K562 (cell line): ENCODE data around the gene RAD21L1. TPM values are rescaled to one million over a fixed set of nuclear protein-coding genes. Genes with fewer than 3 reads are reported as not detected.
"Not testable (repeated sequence)": the region's sequence is repeated elsewhere in the genome, so short reads cannot be mapped to it uniquely, and the experiment has no call there.

Experiments
- ATAC-seq: fragments of 200-7000 bp; cut with Tn5 transposase; 3 replicates; pipeline ENCODE4 v1.9.1; 2020; ENCODE audit warnings: moderate library complexity
- BruUV-seq: library from RNA; stranded (reverse); fragments of 400-500 nt; replicated peaks from 2 replicates; lab custom pipeline; 2021; lab: Mats Ljungman, UMichigan
- CTCF ChIA-PET: fragments of 300-600 bp; formaldehyde crosslinking; extraction: SDS; loops from one replicate; lab custom pipeline; 2021; ENCODE audit warnings: low intra/inter-chr PET ratio; lab: Yijun Ruan, JAX
- POLR2A ChIA-PET: fragments of 300-600, 350-650 bp; sonication (Branson Sonifier 250); formaldehyde crosslinking; extraction: SDS; loops from one replicate; lab custom pipeline; 2021; ENCODE audit warnings: antibody characterized with exemption, inconsistent platforms; lab: Yijun Ruan, JAX
- DNase-seq, 4 experiments: peaks; one replicate each; pipeline versions ENCODE4 v3.0.0 to v3.0.0-alpha.2; 2011 to 2018; ENCODE audit warnings: low spot score in 3 of 4, mixed read lengths in 3 of 4; ENCODE audit errors: extremely low read depth in 1 of 4
- FAIRE-seq: peaks from 2 replicates; lab custom pipeline; 2011; peaks lifted over from hg19 to GRCh38; lab: Jason Lieb, UNC
- H2AFZ ChIP-seq: 2 replicates; pipeline ENCODE4 v1.6.0; 2011; ENCODE audit warnings: low read depth, low read length, control low read depth, inconsistent platforms
- H3K27ac ChIP-seq: fragments of 200-600 bp; 3 replicates; pipeline ENCODE4 v1.8.0; 2011; ENCODE audit warnings: low read depth, mild to moderate bottlenecking, control low read depth, inconsistent platforms, low read length, moderate library complexity, mixed read lengths; ENCODE audit errors: extremely low read depth
- H3K27me3 ChIP-seq, 2 experiments: fragments of 300-600 bp in 1 of 2; 2 replicates in 1 of 2; 3 replicates in 1 of 2; pipeline versions ENCODE4 v1.6.0 to v1.8.0; 2011; ENCODE audit warnings: inconsistent platforms in 2 of 2, low read length in 2 of 2, mild to moderate bottlenecking in 1 of 2, mixed read lengths in 1 of 2, moderate library complexity in 1 of 2; ENCODE audit not compliant: control insufficient read depth in 2 of 2, insufficient read depth in 2 of 2
- H3K36me3 ChIP-seq: fragments of 300-600 bp; 3 replicates; pipeline ENCODE4 v1.8.0; 2011; ENCODE audit warnings: mild to moderate bottlenecking, low read length, inconsistent platforms; ENCODE audit not compliant: control insufficient read depth, insufficient read depth
- H3K4me1 ChIP-seq, 2 experiments: fragments of 200-600 bp in 1 of 2; replicated peaks in 1 of 2; 2 replicates in 1 of 2; 3 replicates in 1 of 2; pipeline versions ENCODE4 v1.5.1 to v1.8.0; 2011; ENCODE audit warnings: inconsistent platforms in 2 of 2, low read length in 2 of 2, mild to moderate bottlenecking in 1 of 2, mixed read lengths in 1 of 2, moderate library complexity in 1 of 2; ENCODE audit not compliant: control insufficient read depth in 2 of 2, insufficient read depth in 2 of 2
- H3K4me2 ChIP-seq: 2 replicates; pipeline ENCODE4 v1.6.1; 2011; ENCODE audit warnings: low read length, control low read depth, inconsistent platforms, mixed read lengths; ENCODE audit not compliant: insufficient read depth
- H3K4me3 ChIP-seq: fragments of 200-600 bp; sonication (generic), shearing (Covaris generic); 2 replicates; pipeline ENCODE4 v1.5.1; 2016; ENCODE audit warnings: control low read depth, inconsistent platforms
- H3K79me2 ChIP-seq: fragments of 200-600 bp; 3 replicates; pipeline ENCODE4 v1.8.0; 2011; ENCODE audit warnings: low read length, inconsistent platforms; ENCODE audit not compliant: control insufficient read depth, insufficient read depth
- H3K9ac ChIP-seq, 2 experiments: 2 replicates each; pipeline versions ENCODE4 v1.6.0 to v1.6.1; 2011; ENCODE audit warnings: low read depth in 2 of 2, low read length in 2 of 2, control low read depth in 1 of 2, inconsistent platforms in 1 of 2, mild to moderate bottlenecking in 1 of 2, mixed read lengths in 1 of 2; ENCODE audit not compliant: insufficient read depth in 1 of 2
- H3K9me1 ChIP-seq: one replicate; pipeline ENCODE4 v1.6.0; 2011; ENCODE audit warnings: inconsistent platforms, mild to moderate bottlenecking, low read length, moderate library complexity; ENCODE audit not compliant: control insufficient read depth, insufficient read depth
- H3K9me3 ChIP-seq: replicated peaks from 2 replicates; pipeline ENCODE4 v1.5.1; 2011; ENCODE audit warnings: low read depth, low read length, inconsistent platforms; ENCODE audit not compliant: control insufficient read depth, insufficient read depth
- H4K20me1 ChIP-seq: replicated peaks from 2 replicates; pipeline ENCODE4 v1.6.1; 2011; ENCODE audit warnings: low read length, inconsistent platforms, mixed read lengths; ENCODE audit not compliant: control insufficient read depth, insufficient read depth
- CBFA2T2 ChIP-seq: fragments of 450-650 bp; conservative IDR thresholded peaks from 2 replicates; pipeline ENCODE4 v1.6.1; 2017; ENCODE audit warnings: mild to moderate bottlenecking
- PBX2 ChIP-seq, 2 experiments: IDR thresholded peaks in 1 of 2; conservative IDR thresholded peaks in 1 of 2; 2 replicates each; pipeline ENCODE4 v1.6.1; 2016; ENCODE audit warnings: low read depth in 2 of 2, mild to moderate bottlenecking in 1 of 2, missing compliant biosample characterization in 1 of 2, missing genetic modification characterization in 1 of 2, moderate library complexity in 1 of 2
- PKNOX1 ChIP-seq: fragments of 450-650 bp; IDR thresholded peaks from 2 replicates; pipeline ENCODE4 v1.6.1; 2016
- RAD51 ChIP-seq: fragments of 450-650 bp; IDR thresholded peaks from 2 replicates; pipeline ENCODE4 v1.7.1; 2016; ENCODE audit warnings: low read depth, mild to moderate bottlenecking, borderline replicate concordance
- TOE1 ChIP-seq, 2 experiments: fragments of 450-650 bp in 1 of 2; sonication (generic) in 1 of 2; formaldehyde crosslinking in 1 of 2; IDR thresholded peaks; 2 replicates each; pipeline versions ENCODE4 v1.7.1 to v1.8.0; 2016 to 2022; ENCODE audit warnings: borderline replicate concordance in 2 of 2, mild to moderate bottlenecking in 2 of 2, antibody characterized with exemption in 1 of 2, inconsistent platforms in 1 of 2, low read depth in 1 of 2, missing genetic modification reagents in 1 of 2, moderate library complexity in 1 of 2
- USF2 ChIP-seq: sonication (generic); formaldehyde crosslinking; IDR thresholded peaks from 2 replicates; pipeline ENCODE4 v1.5.0; 2020; ENCODE audit warnings: missing genetic modification reagents
- ZNF184 ChIP-seq: sonication (generic); formaldehyde crosslinking; IDR thresholded peaks from 2 replicates; pipeline ENCODE4 v1.5.0; 2020; ENCODE audit warnings: missing genetic modification reagents
- ZNF592 ChIP-seq: fragments of 450-650 bp; IDR thresholded peaks from 2 replicates; pipeline ENCODE4 v1.6.1; 2017; ENCODE audit warnings: antibody characterized with exemption, mild to moderate bottlenecking
- WGBS: fragments of 100-300 bp; shearing (Covaris generic); methylation state at CpG from one replicate; pipeline ENCODE4 v1.1.6; 2016; ENCODE audit warnings: low coverage, mixed read lengths; ENCODE audit not compliant: insufficient coverage; ENCODE audit errors: missing lambda C conversion rate; 5-methylcytosine and 5-hydroxymethylcytosine counted together
- in situ Hi-C: fragments of 300-500 bp; cut with MboI; formaldehyde crosslinking; loops from 4 replicates; pipeline ENCODE4 v1.15.0; 2018; ENCODE audit warnings: inconsistent platforms, mixed read lengths
- intact Hi-C: fragments of 100-400 bp; cut with micrococcal nuclease; formaldehyde crosslinking; loops from 2 replicates; pipeline ENCODE4 v1.14.2; 2022
- polyA plus RNA-seq, 8 experiments: library from polyadenylated mRNA; depleted of rRNA in 4 of 8; stranded (reverse) in 5 of 8; unstranded in 3 of 8; fragments of >200 nt; fragmentation: Nextera tagmentation in 2 of 8; fragmentation: Illumina TruSeq in 1 of 8; extraction: Ambion mirVana in 2 of 8; extraction: Trizol in 1 of 8; gene quantifications; 2 replicates each; pipeline versions ENCODE4 v1.2.1 to v1.2.3, GENCODE V29; 2011 to 2014; ENCODE audit warnings: inconsistent platforms in 1 of 8, missing spikeins in 1 of 8
- total RNA-seq, 7 experiments: library from RNA; depleted of rRNA in 6 of 7; stranded (reverse); fragments of >200 nt in 6 of 7; fragmentation: Illumina TruSeq in 2 of 7; extraction: Trizol in 2 of 7; gene quantifications; 2 replicates each; pipeline versions ENCODE4 v1.2.1 to v1.2.3, GENCODE V29; 2011 to 2021; ENCODE audit warnings: low replicate concordance in 1 of 7

Gene RAD21L1
- total and polyA plus RNA-seq, 9 of the 15 experiments (the other 6 are each of a cell fraction or from before 2014, with no cell fraction given) = 0.17 to 1.7 (median 0.45) TPM; not detected in 1

- H3K4me3 ChIP-seq; ATAC-seq; CTCF ChIA-PET; H4K20me1 ChIP-seq; FAIRE-seq; BruUV-seq; H3K4me2 ChIP-seq; H3K9me3 ChIP-seq; DNase-seq; H3K27me3 ChIP-seq; H3K79me2 ChIP-seq; in situ Hi-C loops; H3K36me3 ChIP-seq; H3K9me1 ChIP-seq; H3K9ac ChIP-seq; TF ChIP-seq PBX2 (CRISPR knock-in tag; IDR thresholded peaks at IDR 0.05; ENCODE audit: low read depth); TOE1 (CRISPR knock-in tag; IDR thresholded peaks at IDR 0.05; ENCODE audit: borderline replicate concordance, low read depth): not testable (repeated sequence)
- POLR2A ChIA-PET = interaction anchor here (0.7 kb wide), 1 partner anchor 247 kb away, joined by 3 read pairs; no protein-coding TSS in a partner anchor
- Histone ChIP-seq H3K27ac (0 out of 3 replicates have a peak overlapping the region, but pooled peaks have one; percentile 10), H2AFZ (peak overlapping the region; percentile 68), H3K4me1 (peaks cover 13 to 30% of the 10 kb centered on the region in 2 experiments; a peak in 4 of 5 replicates)
- intact Hi-C loops = loop anchor here (10.0 kb wide), 3 partner anchors 88 to 242 kb away; partner anchors contain the start of gene FKBP1A
- WGBS = 54% methylated on average over 8 of the region's 19 CpGs
- TF ChIP-seq RAD51 = peak; percentile 77
- peak; percentile 77 for TF ChIP-seq PKNOX1
- TF ChIP-seq CBFA2T2 = peak; percentile 44
- 0 out of 2 replicates have a peak, but pooled peaks have one; percentile 43 for TF ChIP-seq ZNF184 (CRISPR knock-in tag)
- 0 out of 2 replicates have a peak, but pooled peaks have one; percentile 32 for TF ChIP-seq PBX2 (tag; conservative IDR thresholded peaks at IDR 0.05; ENCODE audit: low read depth)
- TF ChIP-seq ZNF592 = 0 out of 2 replicates have a peak, but pooled peaks have one; percentile 10
- peak; percentile 25; the same call in 1 of the 2 replicates for TF ChIP-seq USF2
- peak; percentile 77; the same call in 1 of the 2 replicates for TF ChIP-seq TOE1 (IDR thresholded peaks at IDR 0.05; ENCODE audit: borderline replicate concordance)
Measured at GRCh38 chr20:1216527-1217427, 9.1 kb upstream of the RAD21L1 start.
